HG03354 (cell line): Measurements from ENCODE around the gene NDUFA11.
"Not testable (repeated sequence)": the region's sequence is repeated elsewhere in the genome, so short reads cannot be mapped to it uniquely, and the experiment has no call there.

Source experiments
- ATAC-seq: cut with Tn5 transposase; IDR thresholded peaks from one replicate; pipeline ENCODE4 v1.9.1; 2021; ENCODE audit warnings: mild to moderate bottlenecking; ENCODE audit not compliant: unreplicated experiment, poor library complexity, severe bottlenecking

The NDUFA11 gene

DNA sequence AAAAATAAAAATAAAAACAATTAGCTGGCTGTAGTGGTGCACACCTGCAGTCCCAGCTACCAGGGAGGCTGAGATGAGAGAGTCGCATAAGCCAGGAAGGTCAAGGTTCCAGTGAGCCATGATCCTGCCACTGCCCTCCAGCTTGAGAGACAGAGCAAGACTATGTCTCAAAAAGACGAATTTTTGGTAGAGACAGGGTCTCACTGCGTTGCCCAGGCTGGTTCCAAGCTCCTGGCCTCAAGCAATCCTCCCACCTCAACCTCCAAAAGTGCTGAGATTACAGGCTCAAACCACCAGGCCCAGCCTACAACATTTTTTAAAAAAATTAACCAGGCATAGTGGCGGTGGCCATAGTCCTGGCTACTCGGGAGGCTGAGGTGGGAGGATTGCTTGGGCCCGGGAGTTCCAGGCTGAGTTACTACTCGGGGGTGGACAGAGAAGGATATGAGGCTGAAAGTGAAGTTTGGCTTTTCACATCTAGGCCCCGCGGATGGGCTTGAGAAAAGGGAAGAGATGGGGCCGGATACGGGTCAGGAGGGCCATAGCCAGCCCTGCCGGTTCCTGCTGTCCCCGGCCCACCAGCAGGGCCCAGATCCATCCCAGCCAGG is 10.2 kb downstream of the NDUFA11 start:
- no peak for ATAC-seq

- no peak for ATAC-seq
Measured at GRCh38 chr19:5892772-5893275, 10.8 kb downstream of the NDUFA11 start.

- no peak for ATAC-seq
Measured at GRCh38 chr19:5891938-5892771, 11.4 kb downstream of the NDUFA11 start.

GRCh38 chr19:5891572-5891937 is 12.0 kb downstream of the NDUFA11 start:
- no peak for ATAC-seq

DNA sequence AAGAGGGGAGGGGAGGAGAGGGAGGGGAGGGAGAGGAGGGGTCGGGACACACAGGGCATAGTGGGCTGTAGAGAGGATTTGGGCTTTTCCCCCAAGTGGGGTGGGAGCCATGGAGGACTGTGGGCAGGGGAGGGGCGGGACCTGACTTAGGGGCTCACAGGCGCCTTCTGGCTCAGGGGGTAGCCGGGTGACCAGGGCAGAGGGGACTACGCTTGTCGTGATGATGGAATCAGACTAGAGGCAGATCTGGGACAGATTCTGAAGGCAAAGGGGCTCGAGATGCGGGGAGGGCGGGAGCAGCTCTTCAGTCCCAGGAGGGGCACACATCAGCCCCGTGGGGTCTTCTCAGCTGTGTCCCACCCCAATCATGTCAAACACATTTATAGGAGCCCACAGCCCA is 13.5 kb downstream of the NDUFA11 start:
- ATAC-seq = no peak

DNA sequence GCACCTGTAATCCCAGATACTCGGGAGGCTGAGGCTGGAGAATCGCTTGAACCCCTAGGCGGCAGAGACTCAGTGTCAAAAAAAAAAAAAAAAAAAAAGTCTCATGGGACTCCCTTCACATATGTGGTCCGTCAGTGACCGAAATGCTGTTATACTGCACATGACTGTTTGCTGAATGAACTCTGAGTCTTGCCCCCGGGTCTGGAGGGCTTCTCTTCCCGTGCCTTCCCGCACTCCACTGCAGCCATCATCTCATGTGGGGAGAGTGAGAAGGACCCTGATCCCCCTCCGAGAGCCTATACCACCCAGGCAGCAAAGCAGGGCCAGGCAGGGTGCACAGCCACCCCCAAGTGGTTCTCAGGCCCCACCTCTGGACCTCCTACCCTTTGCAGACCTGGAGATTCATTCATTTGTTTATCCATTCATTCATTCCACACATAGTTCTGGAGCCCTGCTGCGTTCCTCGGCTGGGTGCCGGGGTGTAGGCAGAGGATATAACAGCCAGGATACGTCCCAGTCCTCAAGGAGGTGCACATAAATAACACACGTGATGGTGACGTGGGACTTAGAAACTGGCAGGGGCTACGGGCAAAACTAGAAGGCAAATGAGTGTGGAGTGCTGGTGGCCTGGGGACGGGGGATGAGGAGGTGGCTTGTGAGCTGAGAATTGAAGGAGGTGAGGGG is 14.2 kb downstream of the NDUFA11 start:
- ATAC-seq = no peak

GRCh38 chr19:5884065-5884811 is 19.4 kb downstream of the NDUFA11 start:
- ATAC-seq = not testable (repeated sequence)

DNA sequence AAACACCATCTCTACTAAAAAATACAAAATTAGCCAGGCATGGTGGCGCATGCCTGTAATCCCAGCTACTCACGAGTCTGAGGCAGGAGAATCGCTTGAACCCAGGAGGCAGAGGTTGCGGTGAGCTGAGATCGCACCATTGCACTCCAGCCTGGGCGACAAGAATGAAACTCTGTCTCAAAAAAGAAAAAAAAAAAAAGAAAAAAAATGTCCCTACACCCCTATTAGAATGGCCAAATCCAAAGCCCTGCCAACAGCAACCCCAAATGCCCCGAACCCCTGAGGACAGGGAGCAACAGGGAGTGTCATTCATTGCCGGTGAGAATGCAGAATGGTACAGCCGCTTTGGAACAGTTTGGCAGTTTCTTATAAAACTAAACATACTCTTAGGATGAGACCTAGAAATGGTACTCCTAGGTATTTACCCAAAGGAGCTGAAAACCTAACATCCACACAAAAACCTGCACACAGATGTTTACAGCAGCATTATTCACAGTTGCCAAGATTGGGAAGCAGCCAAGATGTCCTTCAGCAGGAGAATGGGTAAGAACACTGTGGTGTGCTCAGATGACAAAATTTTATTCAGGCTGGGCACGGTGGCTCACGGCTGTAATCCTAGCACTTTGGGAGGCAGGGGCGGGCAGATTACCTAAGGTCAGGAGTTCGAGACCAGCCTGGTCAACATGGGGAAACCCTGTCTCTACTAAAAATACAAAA is 20.3 kb downstream of the NDUFA11 start:
- not testable (repeated sequence) for ATAC-seq

DNA sequence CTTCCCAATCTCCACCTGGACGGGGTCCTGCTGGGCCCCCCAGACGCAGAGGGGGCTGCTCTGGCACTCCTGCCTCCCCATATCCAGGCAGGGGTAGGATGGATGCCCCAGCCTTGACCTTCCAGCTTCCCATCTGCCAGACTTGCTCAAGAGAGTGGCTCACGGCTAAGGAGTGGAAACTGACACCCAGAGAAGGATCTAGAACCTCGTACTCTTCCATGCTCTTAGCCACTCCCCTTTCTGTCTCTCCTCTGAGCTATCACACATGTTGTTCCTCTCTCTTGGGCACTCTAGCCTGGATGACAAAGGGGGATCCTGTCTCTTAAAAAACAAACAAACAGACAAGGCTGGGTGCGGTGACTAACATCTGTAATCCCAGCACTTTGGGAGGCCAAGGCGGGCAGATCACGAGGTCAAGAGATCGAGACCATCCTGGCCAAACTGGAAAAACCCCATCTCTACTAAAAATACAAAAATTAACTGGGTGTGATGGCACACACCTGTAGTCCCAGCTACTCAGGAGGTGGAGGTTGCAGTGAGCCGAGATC is 21.1 kb downstream of the NDUFA11 start:
- ATAC-seq = no peak

GRCh38 chr19:5881543-5882299 is 21.9 kb downstream of the NDUFA11 start:
- no peak for ATAC-seq

GRCh38 chr19:5880604-5881078 is 22.9 kb downstream of the NDUFA11 start:
- ATAC-seq = no peak

DNA sequence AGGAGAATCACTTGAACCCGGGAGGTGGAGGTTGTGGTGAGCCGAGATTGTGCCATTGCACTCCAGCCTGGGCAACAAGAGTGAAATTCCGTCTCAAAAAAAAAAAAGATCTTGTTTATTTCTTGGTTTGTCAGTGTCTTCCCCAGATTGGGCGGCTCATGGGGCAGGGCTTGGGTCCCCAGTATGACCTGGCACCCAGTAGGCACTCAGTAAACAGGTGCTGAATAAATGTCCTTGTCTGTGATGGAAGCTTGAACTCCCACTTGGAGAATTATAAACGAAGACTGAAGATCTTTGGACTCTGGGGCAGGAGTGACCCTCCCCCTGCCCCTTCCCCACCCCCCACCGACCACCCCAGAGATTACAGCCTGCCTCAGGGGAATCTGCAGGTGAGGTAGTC is 23.4 kb downstream of the NDUFA11 start:
- ATAC-seq = no peak

- ATAC-seq = no peak
Measured at GRCh38 chr19:5877882-5878281, 25.7 kb downstream of the NDUFA11 start.

DNA sequence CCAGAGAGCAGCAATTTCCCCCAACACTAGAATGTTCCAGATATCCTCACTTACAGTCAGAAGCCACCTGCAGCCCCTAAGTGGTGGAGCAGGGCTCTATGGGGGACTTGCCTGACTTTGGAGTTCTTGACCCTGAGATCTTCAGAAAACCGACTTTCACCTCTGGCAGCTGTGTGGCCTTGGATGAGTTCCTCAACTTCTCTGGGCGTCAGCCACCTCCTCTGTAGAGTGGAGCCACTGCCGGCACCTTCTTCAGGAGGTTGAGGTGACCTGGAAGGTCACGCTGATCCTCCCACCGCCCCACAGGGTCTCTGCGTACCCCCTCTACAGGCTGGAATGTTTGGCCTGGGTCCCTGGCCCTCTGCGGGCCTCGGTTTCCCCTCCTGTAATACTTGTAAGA is 26.2 kb downstream of the NDUFA11 start:
- no peak for ATAC-seq

DNA sequence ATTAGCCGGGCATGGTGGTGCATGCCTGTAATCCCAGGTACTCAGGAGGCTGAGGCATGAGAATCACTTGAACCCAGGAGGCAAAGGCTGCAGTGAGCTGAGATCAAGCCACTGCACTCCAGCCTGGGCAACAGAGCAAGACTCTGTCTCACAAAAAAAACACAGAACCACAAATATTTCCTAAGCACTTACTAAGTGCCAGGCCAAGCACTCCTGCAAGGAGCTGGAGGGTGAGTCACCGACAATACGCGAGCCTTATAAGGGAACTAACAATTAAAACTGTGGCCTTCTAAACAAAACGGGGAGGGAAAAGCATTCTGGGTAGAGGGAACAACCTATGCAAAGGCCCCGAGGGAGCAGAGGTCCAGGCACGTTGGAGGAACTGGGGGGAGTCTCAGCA is 29.1 kb downstream of the NDUFA11 start:
- ATAC-seq = not testable (repeated sequence)

GRCh38 chr19:5873617-5874199 is 29.9 kb downstream of the NDUFA11 start:
- no peak for ATAC-seq

DNA sequence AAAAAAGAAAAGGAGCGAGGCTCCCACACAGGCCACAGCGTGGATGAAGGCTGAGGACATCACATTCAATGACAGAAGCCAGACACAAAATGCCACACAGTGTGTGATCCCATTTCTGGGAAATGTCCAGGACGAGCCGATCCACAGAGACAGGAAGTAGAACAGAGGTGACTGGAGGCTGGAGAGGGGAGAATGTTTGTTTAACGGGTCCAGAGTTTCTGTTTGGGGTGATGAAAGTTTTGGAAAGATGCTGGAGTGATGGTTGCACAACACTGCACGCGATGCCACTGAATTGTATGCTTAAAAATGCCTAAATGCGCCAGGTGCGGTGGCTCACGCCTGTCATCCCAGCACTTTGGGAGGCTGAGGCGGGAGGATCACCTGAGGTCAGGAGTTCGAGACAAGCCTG is 32.6 kb downstream of the NDUFA11 start:
- ATAC-seq = no peak
